Measurements from ENCODE around the gene DDR2.
"Not testable (repeated sequence)": the region's sequence is repeated elsewhere in the genome, so short reads cannot be mapped to it uniquely, and the experiment has no call there.

The DDR2 gene

GRCh38 chr1:162741574-162741973, 109.3 kb downstream of the DDR2 start:
- no peak for TF ChIP-seq ZNF70 (CRISPR knock-in tag; IDR thresholded peaks at IDR 0.05)
- no peak for TF ChIP-seq ZNF8 (CRISPR knock-in tag; IDR thresholded peaks at IDR 0.05)
- TF ChIP-seq, protein P1, sequence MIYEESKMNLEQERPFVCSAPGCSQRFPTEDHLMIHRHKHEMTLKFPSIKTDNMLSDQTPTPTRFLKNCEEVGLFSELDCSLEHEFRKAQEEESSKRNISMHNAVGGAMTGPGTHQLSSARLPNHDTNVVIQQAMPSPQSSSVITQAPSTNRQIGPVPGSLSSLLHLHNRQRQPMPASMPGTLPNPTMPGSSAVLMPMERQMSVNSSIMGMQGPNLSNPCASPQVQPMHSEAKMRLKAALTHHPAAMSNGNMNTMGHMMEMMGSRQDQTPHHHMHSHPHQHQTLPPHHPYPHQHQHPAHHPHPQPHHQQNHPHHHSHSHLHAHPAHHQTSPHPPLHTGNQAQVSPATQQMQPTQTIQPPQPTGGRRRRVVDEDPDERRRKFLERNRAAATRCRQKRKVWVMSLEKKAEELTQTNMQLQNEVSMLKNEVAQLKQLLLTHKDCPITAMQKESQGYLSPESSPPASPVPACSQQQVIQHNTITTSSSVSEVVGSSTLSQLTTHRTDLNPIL (CRISPR knock-in tag; IDR thresholded peaks at IDR 0.05; ENCODE audit: low read depth): no peak
- no peak for TF ChIP-seq OSR1 (CRISPR knock-in tag; IDR thresholded peaks at IDR 0.05)
- TF ChIP-seq CSDC2 (CRISPR knock-in tag; IDR thresholded peaks at IDR 0.05): no peak
- no peak for TF ChIP-seq TOX (CRISPR knock-in tag; IDR thresholded peaks at IDR 0.05; ENCODE audit: borderline replicate concordance)
- no peak for ATAC-seq

- not testable (repeated sequence) for ATAC-seq
Observed at GRCh38 chr1:162746264-162746942, 114.1 kb downstream of the DDR2 start.

DNA sequence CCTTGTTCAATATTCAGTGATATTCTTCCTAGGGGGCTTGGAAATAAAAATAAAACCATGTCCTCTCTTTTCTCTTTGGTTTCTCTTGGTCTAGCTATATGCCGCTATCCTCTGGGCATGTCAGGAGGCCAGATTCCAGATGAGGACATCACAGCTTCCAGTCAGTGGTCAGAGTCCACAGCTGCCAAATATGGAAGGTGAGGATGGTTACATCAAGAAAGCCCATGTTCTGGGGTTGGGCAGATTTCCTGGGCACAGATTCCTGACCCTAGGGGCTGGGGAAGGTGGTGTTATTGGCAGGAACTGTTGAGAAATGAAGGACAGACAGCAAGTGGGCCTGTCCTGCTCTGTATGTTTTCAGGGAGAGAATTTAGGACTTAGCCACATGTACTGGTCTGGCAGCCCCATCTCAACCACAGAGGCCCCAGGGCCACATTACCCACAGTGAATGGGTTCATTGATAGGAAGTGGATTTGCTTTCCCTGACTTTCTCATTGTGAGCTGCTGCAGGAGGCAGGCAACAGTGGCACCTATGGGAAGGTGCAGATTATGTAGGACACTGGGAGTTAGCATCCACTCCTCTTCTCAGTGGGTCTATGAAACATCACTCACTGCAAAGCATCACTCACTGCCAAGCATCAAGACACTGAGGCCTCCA, 120.9 kb downstream of the DDR2 start:
- TF ChIP-seq, protein P2, sequence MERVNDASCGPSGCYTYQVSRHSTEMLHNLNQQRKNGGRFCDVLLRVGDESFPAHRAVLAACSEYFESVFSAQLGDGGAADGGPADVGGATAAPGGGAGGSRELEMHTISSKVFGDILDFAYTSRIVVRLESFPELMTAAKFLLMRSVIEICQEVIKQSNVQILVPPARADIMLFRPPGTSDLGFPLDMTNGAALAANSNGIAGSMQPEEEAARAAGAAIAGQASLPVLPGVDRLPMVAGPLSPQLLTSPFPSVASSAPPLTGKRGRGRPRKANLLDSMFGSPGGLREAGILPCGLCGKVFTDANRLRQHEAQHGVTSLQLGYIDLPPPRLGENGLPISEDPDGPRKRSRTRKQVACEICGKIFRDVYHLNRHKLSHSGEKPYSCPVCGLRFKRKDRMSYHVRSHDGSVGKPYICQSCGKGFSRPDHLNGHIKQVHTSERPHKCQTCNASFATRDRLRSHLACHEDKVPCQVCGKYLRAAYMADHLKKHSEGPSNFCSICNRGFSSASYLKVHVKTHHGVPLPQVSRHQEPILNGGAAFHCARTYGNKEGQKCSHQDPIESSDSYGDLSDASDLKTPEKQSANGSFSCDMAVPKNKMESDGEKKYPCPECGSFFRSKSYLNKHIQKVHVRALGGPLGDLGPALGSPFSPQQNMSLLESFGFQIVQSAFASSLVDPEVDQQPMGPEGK (CRISPR knock-in tag; IDR thresholded peaks at IDR 0.05; ENCODE audit: borderline replicate concordance): no peak
- TF ChIP-seq TCF4 (CRISPR knock-in tag; IDR thresholded peaks at IDR 0.05; ENCODE audit: borderline replicate concordance) (no peak), SNAI2 (CRISPR knock-in tag; IDR thresholded peaks at IDR 0.05) (no peak), PPARA (CRISPR knock-in tag; IDR thresholded peaks at IDR 0.05; ENCODE audit: borderline replicate concordance) (no peak)
- peak; percentile 41; the same call in 2 of the 3 replicates for ATAC-seq

GRCh38 chr1:162753998-162754585, 121.8 kb downstream of the DDR2 start:
- no peak for ATAC-seq
- no peak for TF ChIP-seq ZC3H10 (CRISPR knock-in tag; IDR thresholded peaks at IDR 0.05)
- no peak for TF ChIP-seq ARNTL (CRISPR knock-in tag; IDR thresholded peaks at IDR 0.05; ENCODE audit: borderline replicate concordance, low read depth)
- TF ChIP-seq ZFP30 (CRISPR knock-in tag; IDR thresholded peaks at IDR 0.05): no peak
- TF ChIP-seq POU6F1 (CRISPR knock-in tag; IDR thresholded peaks at IDR 0.05; ENCODE audit: borderline replicate concordance, low read depth): no peak
- TF ChIP-seq, protein P3, sequence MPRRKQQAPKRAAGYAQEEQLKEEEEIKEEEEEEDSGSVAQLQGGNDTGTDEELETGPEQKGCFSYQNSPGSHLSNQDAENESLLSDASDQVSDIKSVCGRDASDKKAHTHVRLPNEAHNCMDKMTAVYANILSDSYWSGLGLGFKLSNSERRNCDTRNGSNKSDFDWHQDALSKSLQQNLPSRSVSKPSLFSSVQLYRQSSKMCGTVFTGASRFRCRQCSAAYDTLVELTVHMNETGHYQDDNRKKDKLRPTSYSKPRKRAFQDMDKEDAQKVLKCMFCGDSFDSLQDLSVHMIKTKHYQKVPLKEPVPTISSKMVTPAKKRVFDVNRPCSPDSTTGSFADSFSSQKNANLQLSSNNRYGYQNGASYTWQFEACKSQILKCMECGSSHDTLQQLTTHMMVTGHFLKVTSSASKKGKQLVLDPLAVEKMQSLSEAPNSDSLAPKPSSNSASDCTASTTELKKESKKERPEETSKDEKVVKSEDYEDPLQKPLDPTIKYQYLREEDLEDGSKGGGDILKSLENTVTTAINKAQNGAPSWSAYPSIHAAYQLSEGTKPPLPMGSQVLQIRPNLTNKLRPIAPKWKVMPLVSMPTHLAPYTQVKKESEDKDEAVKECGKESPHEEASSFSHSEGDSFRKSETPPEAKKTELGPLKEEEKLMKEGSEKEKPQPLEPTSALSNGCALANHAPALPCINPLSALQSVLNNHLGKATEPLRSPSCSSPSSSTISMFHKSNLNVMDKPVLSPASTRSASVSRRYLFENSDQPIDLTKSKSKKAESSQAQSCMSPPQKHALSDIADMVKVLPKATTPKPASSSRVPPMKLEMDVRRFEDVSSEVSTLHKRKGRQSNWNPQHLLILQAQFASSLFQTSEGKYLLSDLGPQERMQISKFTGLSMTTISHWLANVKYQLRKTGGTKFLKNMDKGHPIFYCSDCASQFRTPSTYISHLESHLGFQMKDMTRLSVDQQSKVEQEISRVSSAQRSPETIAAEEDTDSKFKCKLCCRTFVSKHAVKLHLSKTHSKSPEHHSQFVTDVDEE (CRISPR knock-in tag; IDR thresholded peaks at IDR 0.05): no peak
- TF ChIP-seq PPARA (CRISPR knock-in tag; IDR thresholded peaks at IDR 0.05; ENCODE audit: borderline replicate concordance): no peak
- no peak for TF ChIP-seq TCF4 (CRISPR knock-in tag; IDR thresholded peaks at IDR 0.05; ENCODE audit: borderline replicate concordance)
- TF ChIP-seq TOX (CRISPR knock-in tag; IDR thresholded peaks at IDR 0.05; ENCODE audit: borderline replicate concordance): no peak
- TF ChIP-seq RARB (CRISPR knock-in tag; IDR thresholded peaks at IDR 0.05): no peak
- TF ChIP-seq ZFP3 (CRISPR knock-in tag; IDR thresholded peaks at IDR 0.05): no peak
- TF ChIP-seq, protein P2 (CRISPR knock-in tag; IDR thresholded peaks at IDR 0.05; ENCODE audit: borderline replicate concordance): no peak
- TF ChIP-seq ESRRG (CRISPR knock-in tag; IDR thresholded peaks at IDR 0.05): no peak
- TF ChIP-seq GLIS3 (CRISPR knock-in tag; IDR thresholded peaks at IDR 0.05): no peak
- TF ChIP-seq ZNF70 (CRISPR knock-in tag; IDR thresholded peaks at IDR 0.05): no peak
- TF ChIP-seq, protein P1 (CRISPR knock-in tag; IDR thresholded peaks at IDR 0.05; ENCODE audit: low read depth): no peak

All from SK-N-SH treated with all-trans-retinoic acid at 6 μM for 48 hours (cell line).